Measurements from ENCODE around the gene NFATC1. TPM values are rescaled to one million over a fixed set of nuclear protein-coding genes. Genes with fewer than 3 reads are reported as not detected.
A peak's percentile ranks its signal among the peaks of the same experiment; 100 is the strongest.
"Not testable (repeated sequence)": the region's sequence is repeated elsewhere in the genome, so short reads cannot be mapped to it uniquely, and the experiment has no call there.

NFATC1 gene
- total and polyA plus RNA-seq, 5 experiments from 2014 or later, result 12.7 to 51.0 (median 34.9) TPM

DNA sequence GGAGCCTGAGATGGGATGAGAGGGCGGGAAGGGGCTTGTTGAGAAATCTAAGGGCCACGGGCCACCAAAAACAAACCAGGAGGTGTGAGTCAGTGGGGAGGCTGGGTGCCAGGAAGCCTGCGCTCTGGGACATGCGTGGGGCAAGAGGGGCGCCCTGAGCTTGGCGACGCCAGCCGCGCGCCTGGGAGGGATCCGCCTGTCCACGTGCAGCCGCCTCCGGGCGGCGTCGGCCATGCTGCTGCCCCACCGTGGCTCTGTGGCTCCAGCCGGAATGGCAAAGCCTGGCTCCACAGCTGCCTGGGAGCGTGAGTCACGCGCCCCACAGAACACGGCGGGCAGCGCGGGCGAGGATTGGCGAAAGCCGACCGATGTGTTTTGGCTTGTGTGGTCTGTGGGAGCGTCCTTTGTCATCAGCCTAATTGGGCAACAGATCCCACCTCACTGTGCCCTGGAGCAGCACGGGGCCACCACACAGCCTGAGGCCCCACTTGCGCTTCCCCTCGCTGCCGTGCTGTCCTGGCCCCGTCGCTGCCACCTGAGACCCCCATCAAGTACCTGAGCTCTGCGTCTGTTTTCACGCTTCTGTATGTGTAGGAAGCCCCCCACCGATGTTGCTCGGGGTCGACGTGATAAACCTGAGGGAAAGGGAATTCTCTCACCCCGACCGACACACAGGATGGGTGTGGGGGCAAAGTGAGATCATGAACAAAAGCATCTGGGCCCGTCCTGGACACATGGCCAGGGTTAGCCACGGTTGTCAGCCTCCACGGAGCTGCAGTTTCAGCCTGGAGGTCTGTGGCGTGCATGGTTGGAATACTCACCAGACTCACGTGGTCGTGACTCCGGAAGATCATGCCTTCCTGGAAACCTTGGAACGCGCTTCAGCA is 80.5 kb downstream of the NFATC1 start:
- Mint-ChIP-seq H3K9me3 (no peaks in the 10 kb centered on the region), H3K36me3 (peaks cover 0 to 7% (median 6%) of the 10 kb centered on the region in 3 donors), H3K4me1 (peaks cover 6 to 20% (median 12%) of the 10 kb centered on the region in 4 donors), H3K27ac (peak overlapping the region in 5 of 10 donors; percentile 18 to 90 (median 71)), H3K4me3 (no peak overlapping the region), H3K27me3 (no peaks in the 10 kb centered on the region)
- POLR2A ChIA-PET, result no interaction called here
- no peak for ATAC-seq
- DNase-seq, result peak in 2 of 10 donors; percentile 4 to 38

GRCh38 chr18:79476918-79477571 is 81.3 kb downstream of the NFATC1 start:
- Mint-ChIP-seq H3K27me3 (no peaks in the 10 kb centered on the region), H3K9me3 (no peaks in the 10 kb centered on the region), H3K4me1 (peaks cover 6 to 20% (median 12%) of the 10 kb centered on the region in 4 donors), H3K4me3 (peak overlapping the region in 1 of 10 donors; percentile 10), H3K36me3 (peaks cover 0 to 7% (median 6%) of the 10 kb centered on the region in 3 donors), H3K27ac (peak overlapping the region; percentile 38 to 95 (median 80))
- DNase-seq (no peak), ATAC-seq (no peak)
- POLR2A ChIA-PET, result no interaction called here

DNA sequence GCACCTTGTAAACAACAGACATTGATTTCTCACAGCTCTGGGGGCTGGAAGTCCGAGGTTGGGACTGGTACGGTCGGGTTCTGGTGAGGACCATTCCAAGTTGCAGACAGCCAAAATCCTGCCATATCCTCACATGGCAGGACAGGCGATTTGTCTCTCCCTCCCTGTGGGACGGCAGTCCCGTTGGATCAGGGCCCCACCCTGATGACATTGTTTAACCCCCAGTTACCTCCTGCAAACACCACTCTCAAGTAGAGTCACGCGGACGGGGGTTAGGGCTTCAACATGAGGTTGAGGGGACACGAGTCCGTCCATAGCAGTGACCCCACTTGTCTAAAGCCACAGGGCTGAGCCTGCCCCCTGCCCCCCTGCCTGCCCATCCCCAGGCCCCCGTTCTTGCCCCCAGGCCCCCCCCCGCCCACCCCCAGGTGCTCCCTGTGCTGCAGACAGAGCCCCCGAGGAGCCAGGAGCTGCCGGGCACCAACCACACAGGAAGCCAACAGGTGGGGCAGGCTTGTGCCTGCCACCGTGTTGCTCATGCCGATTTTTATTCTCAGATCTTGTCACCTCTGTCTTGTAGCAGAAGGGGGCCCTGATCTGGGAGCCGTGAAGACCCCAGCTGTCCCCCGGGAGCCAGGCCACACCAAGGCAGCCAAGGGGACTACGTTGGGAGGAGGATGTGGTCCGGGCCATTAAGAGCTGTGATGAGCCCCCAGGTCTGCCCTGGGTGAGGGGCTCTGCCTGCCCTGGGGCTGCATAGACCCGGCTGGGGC is 82.2 kb downstream of the NFATC1 start:
- H3K4me1 Mint-ChIP-seq, result peaks cover 6 to 20% (median 12%) of the 10 kb centered on the region in 4 donors
- H3K36me3 Mint-ChIP-seq, result peaks cover 0 to 6% (median 6%) of the 10 kb centered on the region in 3 donors
- peak overlapping the region in 9 of 10 donors; percentile 13 to 95 (median 85) for H3K27ac Mint-ChIP-seq
- POLR2A ChIA-PET, result no interaction called here
- no peaks in the 10 kb centered on the region for H3K27me3 Mint-ChIP-seq
- DNase-seq, result peak in 4 of 10 donors; percentile 7 to 50 (median 28)
- H3K9me3 Mint-ChIP-seq, result no peaks in the 10 kb centered on the region
- H3K4me3 Mint-ChIP-seq, result peak overlapping the region in 5 of 10 donors; percentile 30 to 67 (median 59)
- ATAC-seq, result peak; percentile 53 to 62

- ATAC-seq, result no peak
- Mint-ChIP-seq H3K4me1 (peaks cover 6 to 20% (median 12%) of the 10 kb centered on the region in 4 donors), H3K9me3 (no peaks in the 10 kb centered on the region), H3K36me3 (peaks cover 0 to 6% (median 4%) of the 10 kb centered on the region in 3 donors), H3K27ac (peak overlapping the region in 9 of 10 donors; percentile 13 to 95 (median 82)), H3K27me3 (no peaks in the 10 kb centered on the region), H3K4me3 (peak overlapping the region in 4 of 10 donors; percentile 30 to 67 (median 62))
- DNase-seq, result peak in 2 of 10 donors; percentile 3 to 53
- POLR2A ChIA-PET, result no interaction called here
These were observed 82.9 kb downstream of the NFATC1 start for GRCh38 chr18:79478484-79479115.

- Mint-ChIP-seq H3K4me3 (peak overlapping the region in 4 of 10 donors; percentile 28 to 44 (median 36)), H3K27ac (peak overlapping the region; percentile 15 to 90 (median 78)), H3K36me3 (peaks cover 0 to 6% (median 4%) of the 10 kb centered on the region in 3 donors), H3K9me3 (no peaks in the 10 kb centered on the region), H3K4me1 (peaks cover 6 to 20% (median 12%) of the 10 kb centered on the region in 4 donors), H3K27me3 (no peaks in the 10 kb centered on the region)
- DNase-seq (no peak), ATAC-seq (no peak)
- POLR2A ChIA-PET, result no interaction called here
These were observed 83.5 kb downstream of the NFATC1 start for GRCh38 chr18:79479116-79479760.

- Mint-ChIP-seq H3K27me3 (no peaks in the 10 kb centered on the region), H3K4me1 (peaks cover 9 to 22% (median 12%) of the 10 kb centered on the region in 4 donors), H3K27ac (peak overlapping the region in 4 of 10 donors; percentile 81 to 90 (median 88)), H3K4me3 (no peak overlapping the region), H3K9me3 (no peaks in the 10 kb centered on the region), H3K36me3 (peaks cover 0 to 9% (median 4%) of the 10 kb centered on the region in 3 donors)
- POLR2A ChIA-PET, result no interaction called here
- DNase-seq (peak in 2 of 10 donors; percentile 1 to 59), ATAC-seq (no peak)
These were observed 84.0 kb downstream of the NFATC1 start for GRCh38 chr18:79479761-79480161.

DNA sequence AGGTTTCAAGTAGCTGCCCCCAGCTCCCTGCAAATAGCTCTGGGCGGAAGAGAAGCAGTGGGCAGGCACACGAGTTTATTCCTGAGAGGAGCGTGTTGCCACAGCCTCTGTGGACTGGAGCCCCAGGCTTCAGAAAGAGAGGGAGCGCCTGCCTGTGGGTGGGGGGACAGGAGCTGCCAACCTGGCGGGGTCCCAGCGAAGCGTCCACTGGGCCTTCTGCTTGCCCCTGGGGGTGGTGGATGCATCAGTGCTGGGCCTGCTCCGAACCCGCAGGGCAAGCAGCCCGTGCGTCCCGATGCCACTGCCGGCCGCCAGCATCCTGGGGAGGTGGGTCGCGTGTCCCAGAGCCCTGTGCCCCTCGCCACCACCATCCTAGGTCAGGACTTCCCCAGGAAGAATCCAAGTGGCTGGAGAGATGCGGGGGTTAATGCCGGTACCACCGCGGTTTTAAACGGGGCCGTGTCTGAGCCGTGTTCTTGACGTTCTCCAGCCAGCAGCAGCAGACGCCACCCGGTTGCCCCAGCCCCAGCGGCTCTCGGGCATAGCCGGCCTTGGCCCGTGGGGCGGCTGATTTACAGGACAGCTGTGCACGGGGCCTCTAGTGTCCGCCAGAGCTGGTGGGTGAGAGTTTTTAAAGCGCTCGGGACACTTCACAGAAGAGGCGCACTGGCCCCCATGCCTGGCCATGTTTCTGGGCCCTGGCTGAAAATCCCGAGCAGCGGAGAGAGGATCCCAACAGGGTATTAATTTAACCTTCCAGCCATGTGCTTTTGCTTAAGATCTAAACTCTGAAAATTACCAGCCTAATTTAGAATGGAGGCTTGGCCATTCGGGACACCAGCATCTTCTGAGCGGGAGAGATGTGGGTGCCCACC is 84.7 kb downstream of the NFATC1 start:
- peaks cover 9 to 22% (median 12%) of the 10 kb centered on the region in 4 donors for H3K4me1 Mint-ChIP-seq
- no peak overlapping the region for H3K4me3 Mint-ChIP-seq
- no peaks in the 10 kb centered on the region for H3K9me3 Mint-ChIP-seq
- H3K36me3 Mint-ChIP-seq, result peaks cover 0 to 9% (median 4%) of the 10 kb centered on the region in 3 donors
- DNase-seq (peak in 2 of 10 donors; percentile 3 to 54), ATAC-seq (no peak)
- no peak overlapping the region for H3K27ac Mint-ChIP-seq
- POLR2A ChIA-PET, result no interaction called here
- no peaks in the 10 kb centered on the region for H3K27me3 Mint-ChIP-seq

DNA sequence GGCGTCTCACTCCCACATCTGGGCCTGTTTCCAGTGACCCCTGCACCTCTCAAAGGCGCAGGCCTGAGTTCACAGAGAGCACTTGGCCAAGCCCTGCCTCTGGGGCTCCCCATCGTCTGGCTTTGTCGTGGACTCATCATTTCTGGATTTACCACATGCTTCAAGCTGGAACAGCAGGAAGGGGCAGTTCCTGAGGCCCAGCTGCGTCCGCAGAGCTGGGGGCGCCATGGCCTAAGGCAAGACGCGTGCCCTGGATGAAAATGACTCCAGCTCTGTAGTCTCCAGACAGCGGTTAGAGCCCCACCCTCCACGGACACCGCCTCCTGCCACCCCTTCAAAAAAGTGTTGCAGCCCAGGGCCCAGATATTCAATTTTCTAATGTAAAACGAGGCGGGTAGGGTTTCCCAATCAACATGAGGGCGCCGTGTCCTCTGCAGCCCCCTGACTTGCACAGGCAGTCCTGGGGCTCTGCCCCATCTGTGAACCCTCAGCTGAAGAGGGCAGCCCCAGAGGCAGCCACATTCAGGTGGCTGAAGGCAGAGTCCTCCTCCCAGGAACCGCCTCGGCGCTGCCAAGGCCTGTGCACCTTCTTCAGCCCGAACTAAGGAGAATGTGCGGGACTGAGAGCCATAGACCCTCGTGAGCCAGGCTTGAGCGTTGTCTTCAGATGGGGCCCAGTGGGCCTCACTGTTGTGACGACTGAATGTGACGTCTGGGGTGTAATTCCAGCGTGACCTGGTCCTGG is 85.5 kb downstream of the NFATC1 start:
- POLR2A ChIA-PET, result no interaction called here
- Mint-ChIP-seq H3K27ac (peak overlapping the region in 2 of 10 donors; percentile 13 to 52), H3K9me3 (no peaks in the 10 kb centered on the region), H3K36me3 (peaks cover 0 to 16% (median 6%) of the 10 kb centered on the region in 3 donors), H3K4me1 (peaks cover 9 to 22% (median 12%) of the 10 kb centered on the region in 4 donors), H3K4me3 (no peak overlapping the region), H3K27me3 (no peaks in the 10 kb centered on the region)
- DNase-seq (peak in 1 of 10 donors; percentile 48), ATAC-seq (no peak)

DNA sequence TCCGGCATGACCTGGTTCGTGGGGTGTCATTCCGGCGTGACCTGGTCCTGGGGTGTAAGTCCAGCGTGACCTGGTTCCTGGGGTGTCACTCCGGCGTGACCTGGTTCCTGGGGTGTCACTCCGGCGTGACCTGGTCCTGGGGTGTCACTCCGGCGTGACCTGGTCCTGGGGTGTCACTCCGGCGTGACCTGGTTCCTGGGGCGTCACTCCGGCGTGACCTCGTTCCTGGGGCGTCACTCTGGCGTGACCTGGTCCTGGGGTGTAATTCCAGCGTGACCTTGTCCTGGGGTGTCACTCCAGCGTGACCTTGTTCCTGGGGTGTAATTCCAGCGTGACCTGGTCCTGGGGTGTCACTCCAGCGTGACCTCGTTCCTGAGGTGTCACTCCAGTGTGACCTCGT is 87.7 kb downstream of the NFATC1 start:
- ATAC-seq, H3K27ac Mint-ChIP-seq, POLR2A ChIA-PET, H3K27me3 Mint-ChIP-seq, H3K4me3 Mint-ChIP-seq, H3K9me3 Mint-ChIP-seq: not testable (repeated sequence)
- peaks cover 6 to 13% (median 8%) of the 10 kb centered on the region in 4 donors for H3K4me1 Mint-ChIP-seq
- peak in 1 of 10 donors; percentile 23 for DNase-seq
- H3K36me3 Mint-ChIP-seq, result peaks cover 0 to 31% (median 9%) of the 10 kb centered on the region in 3 donors

DNA sequence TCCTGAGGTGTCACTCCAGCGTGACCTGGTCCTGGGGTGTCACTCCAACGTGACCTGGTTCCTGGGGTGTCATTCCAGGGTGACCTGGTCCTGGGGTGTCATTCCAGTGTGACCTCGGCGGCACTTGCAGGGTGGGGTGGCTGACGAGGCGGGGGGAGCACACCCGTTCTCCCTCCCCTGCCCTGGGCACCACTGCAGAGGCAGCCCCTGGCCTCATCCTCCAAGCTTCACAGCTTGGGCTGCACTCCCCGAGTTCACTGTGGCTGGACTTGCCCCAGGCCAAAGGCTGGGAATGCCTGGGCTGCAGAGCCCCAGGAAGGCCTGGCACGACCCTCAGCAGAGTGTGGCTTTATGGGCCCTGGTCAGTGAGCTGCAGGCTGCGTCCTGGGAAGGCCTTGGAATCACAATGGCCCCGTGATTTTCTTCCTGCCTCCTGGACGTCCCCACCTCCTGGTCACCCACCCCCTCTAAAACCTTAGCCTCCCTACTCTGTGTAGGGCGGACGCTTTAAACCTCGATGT is 88.3 kb downstream of the NFATC1 start:
- Mint-ChIP-seq H3K36me3 (peaks cover 0 to 36% (median 8%) of the 10 kb centered on the region in 3 donors), H3K4me3 (no peak overlapping the region), H3K4me1 (peaks cover 4 to 9% (median 6%) of the 10 kb centered on the region in 4 donors), H3K9me3 (no peaks in the 10 kb centered on the region), H3K27me3 (no peaks in the 10 kb centered on the region), H3K27ac (peak overlapping the region in 2 of 10 donors; percentile 20 to 53)
- POLR2A ChIA-PET, result no interaction called here
- DNase-seq (peak in 1 of 10 donors; percentile 47), ATAC-seq (no peak)
